Esophagus squamous epithelium (tissue), 5 donors: ENCODE measurements around the gene DKK3. TPM values are rescaled to one million over a fixed set of nuclear protein-coding genes. Genes with fewer than 3 reads are reported as not detected.

Experiments used
- DNase-seq: peaks from one replicate; lab custom pipeline; 2025; lab: John Stamatoyannopoulos, UW
- H3K27ac ChIP-seq, 4 donors: fragments of 200-600 bp; sonication (generic); one replicate each; pipeline ENCODE4 v1.5.1; 2016 to 2019; ENCODE audit warnings: mild to moderate bottlenecking in 1 of 4
- H3K27me3 ChIP-seq, 4 donors: fragments of 200-600 bp; sonication (generic); 1 replicate in 3 of 4; 2 replicates in 1 of 4; pipeline versions ENCODE4 v1.5.1 to v1.6.0; 2017 to 2021; ENCODE audit warnings: antibody characterized with exemption in 1 of 4
- H3K36me3 ChIP-seq, 3 donors: fragments of 200-600 bp; sonication (generic); one replicate each; pipeline ENCODE4 v1.5.1; 2016 to 2019
- H3K4me1 ChIP-seq, 3 donors: fragments of 200-600 bp; sonication (generic); one replicate each; pipeline ENCODE4 v1.5.1; 2017 to 2019
- H3K4me3 ChIP-seq, 4 donors: fragments of 200-600 bp; sonication (generic); 1 replicate in 3 of 4; 2 replicates in 1 of 4; pipeline ENCODE4 v1.5.1; 2016 to 2019; ENCODE audit warnings: mild to moderate bottlenecking in 2 of 4, moderate library complexity in 1 of 4
- H3K9me3 ChIP-seq, 3 donors: fragments of 200-600 bp; sonication (generic); one replicate each; pipeline ENCODE4 v1.5.1; 2016 to 2019
- POLR2A ChIP-seq, 4 donors: fragments of 450-650 bp; IDR thresholded peaks; one replicate each; pipeline ENCODE4 v1.6.1; 2017; ENCODE audit warnings: antibody characterized with exemption in 4 of 4, mild to moderate bottlenecking in 4 of 4, moderate library complexity in 3 of 4
- WGBS, 2 donors: methylation state at CpG; one replicate each; pipeline ENCODE4 v1.1.5; 2018; 5-methylcytosine and 5-hydroxymethylcytosine counted together
- intact Hi-C: fragments of 100-400 bp; cut with DNase I; formaldehyde crosslinking; loops from one replicate; pipeline ENCODE4 v1.15.0; 2022
- total RNA-seq, 4 donors: library from RNA; depleted of rRNA; stranded (reverse); fragments of >200 nt; gene quantifications; one replicate each; pipeline ENCODE4 v1.1.0, GENCODE V29; 2016
- TF ChIP-seq, protein P1 (sequence below), 6 experiments: fragments of 450-650 bp in 4 of 6; fragments of 200-600 bp in 2 of 6; sonication (generic) in 2 of 6; IDR thresholded peaks; one replicate each; pipeline ENCODE4 v1.5.1; 2016 to 2019; ENCODE audit warnings: antibody characterized with exemption in 6 of 6, mild to moderate bottlenecking in 4 of 6, moderate library complexity in 4 of 6
- donor health status: DM: yes; HTN: yes; CAD: no.

DKK3 gene
- total RNA-seq, 4 donors from 2014 or later = 24.8 to 112 (median 44.5) TPM

DNA sequence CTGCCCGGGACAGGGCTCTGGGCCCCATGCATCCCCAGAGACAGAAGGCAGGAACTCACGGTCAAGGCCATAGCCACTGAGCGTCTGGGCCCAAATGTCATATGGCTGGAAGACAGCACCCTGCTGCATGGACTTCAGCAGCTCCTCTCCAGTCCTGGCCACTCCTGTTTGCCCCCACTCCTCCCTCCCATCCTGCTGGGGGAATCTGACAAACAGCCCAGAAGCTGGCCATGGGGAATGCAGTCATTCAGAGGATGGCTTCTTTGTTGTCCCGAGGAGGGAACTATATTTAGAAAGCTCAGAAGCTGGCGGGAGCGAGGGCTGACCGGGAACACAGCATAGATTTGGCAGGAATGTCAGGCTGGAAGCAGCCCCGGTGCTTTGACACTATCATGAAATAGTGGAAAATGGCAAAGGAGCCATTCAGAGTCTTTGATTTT is 35.0 kb downstream of the DKK3 start:
- 63 to 69% methylated on average over 7 to 8 of the region's 8 CpGs for WGBS, 2 donors
- Histone ChIP-seq H3K4me3 (no peak overlapping the region), H3K9me3 (no peaks in the 10 kb centered on the region), H3K27me3 (no peaks in the 10 kb centered on the region), H3K4me1 (peaks cover 15 to 82% (median 48%) of the 10 kb centered on the region in 3 donors), H3K36me3 (no peaks in the 10 kb centered on the region), H3K27ac (peak overlapping the region in 3 of 4 donors; percentile 67 to 72 (median 71))
- no peak for DNase-seq
- intact Hi-C loops = no loop called here
- TF ChIP-seq, protein P1, sequence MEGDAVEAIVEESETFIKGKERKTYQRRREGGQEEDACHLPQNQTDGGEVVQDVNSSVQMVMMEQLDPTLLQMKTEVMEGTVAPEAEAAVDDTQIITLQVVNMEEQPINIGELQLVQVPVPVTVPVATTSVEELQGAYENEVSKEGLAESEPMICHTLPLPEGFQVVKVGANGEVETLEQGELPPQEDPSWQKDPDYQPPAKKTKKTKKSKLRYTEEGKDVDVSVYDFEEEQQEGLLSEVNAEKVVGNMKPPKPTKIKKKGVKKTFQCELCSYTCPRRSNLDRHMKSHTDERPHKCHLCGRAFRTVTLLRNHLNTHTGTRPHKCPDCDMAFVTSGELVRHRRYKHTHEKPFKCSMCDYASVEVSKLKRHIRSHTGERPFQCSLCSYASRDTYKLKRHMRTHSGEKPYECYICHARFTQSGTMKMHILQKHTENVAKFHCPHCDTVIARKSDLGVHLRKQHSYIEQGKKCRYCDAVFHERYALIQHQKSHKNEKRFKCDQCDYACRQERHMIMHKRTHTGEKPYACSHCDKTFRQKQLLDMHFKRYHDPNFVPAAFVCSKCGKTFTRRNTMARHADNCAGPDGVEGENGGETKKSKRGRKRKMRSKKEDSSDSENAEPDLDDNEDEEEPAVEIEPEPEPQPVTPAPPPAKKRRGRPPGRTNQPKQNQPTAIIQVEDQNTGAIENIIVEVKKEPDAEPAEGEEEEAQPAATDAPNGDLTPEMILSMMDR (IDR thresholded peaks at IDR 0.05) = no peak
- no peak for TF ChIP-seq POLR2A (IDR thresholded peaks at IDR 0.05)

DNA sequence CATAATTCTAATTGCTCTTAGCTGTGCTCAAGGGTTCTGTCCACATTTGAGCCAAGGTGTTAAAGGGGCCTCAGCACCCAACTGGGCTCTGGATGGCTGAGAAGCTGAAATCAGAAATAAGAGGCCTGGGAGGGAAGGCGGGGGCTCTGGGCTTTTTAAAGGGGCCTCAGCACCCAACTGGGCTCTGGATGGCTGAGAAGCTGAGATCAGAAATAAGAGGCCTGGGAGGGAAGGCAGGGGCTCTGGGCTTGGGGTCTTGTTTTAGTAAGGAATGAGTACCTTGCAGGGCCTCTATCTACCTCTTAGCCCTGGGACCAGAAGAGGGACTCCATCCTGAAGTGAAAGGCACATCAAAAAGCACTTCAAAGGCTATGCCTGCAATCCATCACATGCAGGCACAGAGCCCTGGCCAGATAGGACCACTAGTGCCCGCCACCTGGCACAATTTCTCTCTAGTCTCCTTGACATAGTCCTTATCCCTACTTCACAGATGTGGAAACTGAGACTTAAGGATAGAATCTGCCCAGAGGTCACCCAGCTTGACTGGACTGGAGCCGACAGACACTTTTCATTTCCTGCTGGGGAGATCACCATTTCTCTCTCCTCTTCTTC is 35.6 kb downstream of the DKK3 start:
- intact Hi-C loops = no loop called here
- H3K27me3 ChIP-seq = no peaks in the 10 kb centered on the region
- no peaks in the 10 kb centered on the region for H3K36me3 ChIP-seq
- 67% methylated on average over 3 of the region's 3 CpGs for WGBS, 2 donors
- H3K27ac ChIP-seq = peak overlapping the region in 3 of 4 donors; percentile 67 to 72 (median 71)
- no peak for TF ChIP-seq POLR2A (IDR thresholded peaks at IDR 0.05)
- TF ChIP-seq, protein P1 (IDR thresholded peaks at IDR 0.05) = no peak
- H3K4me3 ChIP-seq = no peak overlapping the region
- no peak for DNase-seq
- H3K9me3 ChIP-seq = no peaks in the 10 kb centered on the region
- H3K4me1 ChIP-seq = peaks cover 15 to 77% (median 46%) of the 10 kb centered on the region in 3 donors

DNA sequence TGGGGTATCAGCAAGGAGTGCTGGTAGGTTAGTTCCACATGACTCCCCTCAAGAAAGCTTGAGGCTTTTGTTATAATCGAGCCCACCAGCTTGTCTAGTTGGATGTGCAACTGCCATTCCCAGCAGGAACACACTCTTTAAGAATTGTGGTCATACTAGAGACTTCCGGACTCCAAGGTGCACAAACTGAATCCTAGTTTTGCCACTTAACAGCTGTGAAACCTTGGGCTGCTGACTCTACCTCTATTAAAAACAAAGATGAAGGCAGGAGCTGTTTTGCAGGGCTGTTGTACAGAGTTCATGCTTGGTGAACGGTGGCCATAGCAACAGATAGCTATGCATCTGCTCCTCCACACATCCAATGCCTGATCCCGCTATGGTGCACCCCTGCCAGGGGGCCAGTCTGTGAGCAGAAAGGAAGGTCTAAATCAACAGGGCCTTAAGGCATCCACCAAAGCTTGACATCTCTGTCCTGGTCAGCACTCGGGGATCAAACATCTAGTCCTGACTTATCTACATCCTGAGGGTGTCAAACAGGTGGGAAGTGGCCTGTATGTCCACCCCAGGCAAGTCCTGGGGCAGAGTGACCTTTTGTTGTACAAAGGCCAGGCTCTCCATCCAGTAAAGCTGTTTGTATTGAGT is 36.4 kb downstream of the DKK3 start:
- Histone ChIP-seq H3K4me1 (peaks cover 14 to 69% (median 38%) of the 10 kb centered on the region in 3 donors), H3K4me3 (no peak overlapping the region), H3K36me3 (no peaks in the 10 kb centered on the region), H3K27me3 (no peaks in the 10 kb centered on the region), H3K27ac (peak overlapping the region in 2 of 4 donors; percentile 2 to 72), H3K9me3 (no peaks in the 10 kb centered on the region)
- intact Hi-C loops = no loop called here
- no peak for DNase-seq
- TF ChIP-seq, protein P1 (IDR thresholded peaks at IDR 0.05) = no peak
- no peak for TF ChIP-seq POLR2A (IDR thresholded peaks at IDR 0.05)
- WGBS, 2 donors = 74 to 75% methylated on average over 3 to 5 of the region's 5 CpGs

DNA sequence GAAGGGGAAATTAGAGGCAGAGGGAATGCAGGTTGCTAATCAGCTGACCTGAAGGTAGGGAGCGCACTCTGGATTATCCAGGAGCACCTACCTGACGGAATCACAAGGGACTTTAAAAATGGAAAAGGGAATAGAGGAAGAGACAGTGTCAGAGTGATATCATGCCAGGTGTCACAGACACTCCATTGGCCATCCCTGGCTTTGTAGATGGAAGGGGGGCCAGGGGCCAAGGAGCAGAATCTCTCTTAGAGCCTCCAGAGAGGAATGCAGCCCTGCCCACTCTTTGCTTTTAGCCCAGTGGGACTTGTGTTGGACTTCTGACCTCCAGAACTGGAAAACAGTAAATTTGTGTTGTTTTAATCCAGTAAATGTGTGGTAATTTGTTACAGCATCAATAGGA is 37.9 kb downstream of the DKK3 start:
- intact Hi-C loops = no loop called here
- Histone ChIP-seq H3K4me3 (no peak overlapping the region), H3K4me1 (peaks cover 6 to 54% (median 23%) of the 10 kb centered on the region in 3 donors), H3K27ac (no peak overlapping the region), H3K9me3 (no peaks in the 10 kb centered on the region), H3K27me3 (no peaks in the 10 kb centered on the region), H3K36me3 (peaks cover 0 to 6% (median 0%) of the 10 kb centered on the region in 3 donors)
- no peak for TF ChIP-seq POLR2A (IDR thresholded peaks at IDR 0.05)
- TF ChIP-seq, protein P1 (IDR thresholded peaks at IDR 0.05) = no peak
- no peak for DNase-seq
- whole genome bisulfite sequencing, 2 donors = 94 to 96% methylated on average over 2 of the region's 2 CpGs
